Measurements from ENCODE around the gene GPBP1.
"Not testable (repeated sequence)": the region's sequence is repeated elsewhere in the genome, so short reads cannot be mapped to it uniquely, and the experiment has no call there.

DNA sequence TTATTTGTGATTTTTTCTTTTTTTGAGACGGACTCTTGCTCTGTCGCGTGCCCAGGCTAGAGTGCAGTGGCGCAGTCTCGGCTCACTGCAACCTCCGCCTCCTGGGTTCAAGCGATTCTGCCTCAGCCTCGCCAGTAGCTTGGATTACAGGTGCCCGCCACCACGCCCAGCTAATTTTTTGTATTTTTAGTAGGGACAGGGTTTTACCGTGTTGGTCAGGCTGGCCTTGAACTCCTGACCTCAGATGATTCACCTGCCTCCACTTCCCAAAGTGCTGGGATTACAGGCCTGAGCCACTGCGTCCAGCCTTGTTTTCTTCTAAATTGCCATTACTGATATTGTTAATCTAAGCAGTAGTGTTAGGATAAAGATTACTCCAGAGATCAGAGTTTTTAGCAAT lies 4.4 kb downstream of the GPBP1 start:
- TF ChIP-seq CTCF (IDR thresholded peaks at IDR 0.05; ENCODE audit: low read length); EZH2 (IDR thresholded peaks at IDR 0.05; ENCODE audit: borderline replicate concordance, low read length): not testable (repeated sequence)

Data from OCI-LY1 (cell line).